Chondrocyte (in vitro differentiated cells): ENCODE results near the gene RB1. TPM values are rescaled to one million over a fixed set of nuclear protein-coding genes. Genes with fewer than 3 reads are reported as not detected.

Experiments used
- DNase-seq: peaks from one replicate; pipeline ENCODE4 v3.0.0; 2021; ENCODE audit warnings: mixed read lengths, low spot score
- H3K27ac Mint-ChIP-seq: one replicate; pipeline ENCODE4 v1.8.0; 2021; ENCODE audit warnings: mild to moderate bottlenecking, moderate library complexity, mixed read lengths; ENCODE audit not compliant: unreplicated experiment
- H3K27me3 Mint-ChIP-seq: 2 replicates; pipeline ENCODE4 v1.8.0; 2021; ENCODE audit warnings: low read depth, mixed read lengths
- H3K36me3 Mint-ChIP-seq: 2 replicates; pipeline ENCODE4 v1.8.0; 2021; ENCODE audit warnings: low read depth, mixed read lengths
- H3K4me1 Mint-ChIP-seq: 2 replicates; pipeline ENCODE4 v1.8.0; 2021; ENCODE audit warnings: low read depth, mild to moderate bottlenecking, mixed read lengths
- H3K4me3 Mint-ChIP-seq: one replicate; pipeline ENCODE4 v1.8.0; 2021; ENCODE audit warnings: mild to moderate bottlenecking, moderate library complexity, mixed read lengths; ENCODE audit not compliant: unreplicated experiment
- H3K9me3 Mint-ChIP-seq: 2 replicates; pipeline ENCODE4 v1.8.0; 2021; ENCODE audit warnings: low read depth, mixed read lengths
- total RNA-seq: library from RNA; stranded (reverse); gene quantifications from 3 replicates; pipeline ENCODE4 v1.2.1, GENCODE V29; 2021
- TF ChIP-seq, protein P1 (sequence below): fragments of 200-600 bp; sonication (generic); IDR thresholded peaks from 2 replicates; pipeline ENCODE4 v1.5.0; 2021; ENCODE audit warnings: antibody characterized with exemption, mild to moderate bottlenecking, moderate library complexity

Gene RB1
- total RNA-seq, 1 donor from 2014 or later: 33.4 TPM

- H3K9me3 Mint-ChIP-seq: peaks cover 11% of the 10 kb centered on the region
- H3K36me3 Mint-ChIP-seq: peaks cover 30% of the 10 kb centered on the region
- H3K4me1 Mint-ChIP-seq: no peaks in the 10 kb centered on the region
- DNase-seq: no peak
- TF ChIP-seq, protein P1, sequence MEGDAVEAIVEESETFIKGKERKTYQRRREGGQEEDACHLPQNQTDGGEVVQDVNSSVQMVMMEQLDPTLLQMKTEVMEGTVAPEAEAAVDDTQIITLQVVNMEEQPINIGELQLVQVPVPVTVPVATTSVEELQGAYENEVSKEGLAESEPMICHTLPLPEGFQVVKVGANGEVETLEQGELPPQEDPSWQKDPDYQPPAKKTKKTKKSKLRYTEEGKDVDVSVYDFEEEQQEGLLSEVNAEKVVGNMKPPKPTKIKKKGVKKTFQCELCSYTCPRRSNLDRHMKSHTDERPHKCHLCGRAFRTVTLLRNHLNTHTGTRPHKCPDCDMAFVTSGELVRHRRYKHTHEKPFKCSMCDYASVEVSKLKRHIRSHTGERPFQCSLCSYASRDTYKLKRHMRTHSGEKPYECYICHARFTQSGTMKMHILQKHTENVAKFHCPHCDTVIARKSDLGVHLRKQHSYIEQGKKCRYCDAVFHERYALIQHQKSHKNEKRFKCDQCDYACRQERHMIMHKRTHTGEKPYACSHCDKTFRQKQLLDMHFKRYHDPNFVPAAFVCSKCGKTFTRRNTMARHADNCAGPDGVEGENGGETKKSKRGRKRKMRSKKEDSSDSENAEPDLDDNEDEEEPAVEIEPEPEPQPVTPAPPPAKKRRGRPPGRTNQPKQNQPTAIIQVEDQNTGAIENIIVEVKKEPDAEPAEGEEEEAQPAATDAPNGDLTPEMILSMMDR: no peak
- H3K27me3 Mint-ChIP-seq: no peaks in the 10 kb centered on the region
- H3K4me3 Mint-ChIP-seq: no peak overlapping the region
- no peak overlapping the region for H3K27ac Mint-ChIP-seq
These were observed 87.7 kb downstream of the RB1 start for GRCh38 chr13:48391257-48391656.

GRCh38 chr13:48393030-48393697, 89.6 kb downstream of the RB1 start:
- Mint-ChIP-seq H3K27ac (no peak overlapping the region), H3K27me3 (no peaks in the 10 kb centered on the region), H3K4me3 (no peak overlapping the region), H3K9me3 (peaks cover 16% of the 10 kb centered on the region), H3K4me1 (peaks cover 5% of the 10 kb centered on the region), H3K36me3 (peaks cover 34% of the 10 kb centered on the region)
- DNase-seq: no peak
- TF ChIP-seq, protein P1: no peak

- Mint-ChIP-seq H3K36me3 (peaks cover 34% of the 10 kb centered on the region), H3K4me3 (no peak overlapping the region), H3K9me3 (peaks cover 16% of the 10 kb centered on the region), H3K27me3 (no peaks in the 10 kb centered on the region), H3K4me1 (peaks cover 10% of the 10 kb centered on the region), H3K27ac (no peak overlapping the region)
- TF ChIP-seq, protein P1: no peak
- no peak for DNase-seq
These were observed 90.1 kb downstream of the RB1 start for GRCh38 chr13:48393698-48394085.

GRCh38 chr13:48397744-48398143, 94.2 kb downstream of the RB1 start:
- H3K27ac Mint-ChIP-seq: peak overlapping the region; percentile 57
- DNase-seq: no peak
- H3K4me1 Mint-ChIP-seq: peaks cover 46% of the 10 kb centered on the region
- TF ChIP-seq, protein P1: no peak
- H3K36me3 Mint-ChIP-seq: peaks cover 24% of the 10 kb centered on the region
- peaks cover 13% of the 10 kb centered on the region for H3K9me3 Mint-ChIP-seq
- no peaks in the 10 kb centered on the region for H3K27me3 Mint-ChIP-seq
- no peak overlapping the region for H3K4me3 Mint-ChIP-seq

DNA sequence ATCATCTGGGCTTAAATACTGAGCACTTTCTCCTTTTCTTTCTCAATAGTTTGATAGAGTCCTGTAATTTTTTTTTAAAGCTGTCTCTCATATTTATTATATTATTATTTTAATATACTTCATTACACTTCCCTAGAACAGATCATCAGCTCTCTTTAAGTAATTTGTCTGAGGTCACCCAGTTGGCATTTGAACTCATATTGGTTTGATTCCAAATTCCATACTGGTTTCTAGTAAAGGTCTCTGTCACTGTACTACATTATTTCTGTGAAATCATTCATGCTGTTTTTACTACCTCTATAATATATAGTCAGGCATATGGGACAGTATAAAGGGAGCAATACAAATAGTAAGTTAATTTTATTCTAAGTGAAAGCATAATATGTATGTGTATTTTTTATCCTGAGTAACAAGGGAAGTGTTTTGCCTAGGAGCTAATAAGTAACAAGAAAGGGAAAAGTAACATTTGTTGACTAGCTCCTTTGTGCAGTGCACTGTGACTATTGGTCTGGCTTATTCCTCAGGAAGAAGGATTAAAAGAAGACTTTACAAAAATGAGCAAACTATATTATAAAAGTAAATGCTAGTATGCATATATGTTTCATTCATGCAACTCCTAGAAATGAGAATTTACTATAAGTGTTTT, 95.0 kb downstream of the RB1 start:
- Mint-ChIP-seq H3K27me3 (no peaks in the 10 kb centered on the region), H3K36me3 (peaks cover 21% of the 10 kb centered on the region), H3K9me3 (peaks cover 13% of the 10 kb centered on the region), H3K4me1 (peaks cover 51% of the 10 kb centered on the region), H3K4me3 (no peak overlapping the region), H3K27ac (no peak overlapping the region)
- TF ChIP-seq, protein P1: no peak
- DNase-seq: no peak
